HepG2 (cell line): ENCODE data around the gene TEX19. TPM values are rescaled to one million over a fixed set of nuclear protein-coding genes. Genes with fewer than 3 reads are reported as not detected.

Experiments
- ATAC-seq: fragments of 200-7000 bp; cut with Tn5 transposase; 3 replicates; pipeline ENCODE4 v1.9.1; 2020; ENCODE audit warnings: mild to moderate bottlenecking, moderate library complexity
- BruUV-seq: library from RNA; stranded (reverse); fragments of 400-500 nt; replicated peaks from 2 replicates; lab custom pipeline; 2021; lab: Mats Ljungman, UMichigan
- CTCF ChIA-PET: fragments of 300-600 bp; formaldehyde crosslinking; extraction: SDS; loops from one replicate; lab custom pipeline; 2021; ENCODE audit warnings: low total read pairs, inconsistent platforms, low intra/inter-chr PET ratio; lab: Yijun Ruan, JAX
- POLR2A ChIA-PET: fragments of 350-600 bp; sonication (Branson Sonifier 250); formaldehyde crosslinking; loops from one replicate; lab custom pipeline; 2020; ENCODE audit warnings: antibody characterized with exemption, inconsistent platforms; lab: Yijun Ruan, JAX
- DNase-seq: peaks from one replicate; pipeline ENCODE4 v3.0.0-alpha.2; 2015; ENCODE audit warnings: low spot score
- FAIRE-seq: peaks from 3 replicates; lab custom pipeline; 2011; peaks lifted over from hg19 to GRCh38; lab: Jason Lieb, UNC
- H2AFZ ChIP-seq: one replicate; pipeline ENCODE4 v1.6.1; 2011; ENCODE audit warnings: low read length, inconsistent platforms
- H3K27ac ChIP-seq: fragments of 300-600 bp; 3 replicates; pipeline ENCODE4 v1.8.0; 2011; ENCODE audit warnings: mixed run types, mild to moderate bottlenecking, mixed read lengths, low read length, inconsistent platforms; ENCODE audit not compliant: insufficient read depth; ENCODE audit errors: extremely low read length
- H3K27me3 ChIP-seq, 2 experiments: fragments of 200-600 bp in 1 of 2; 2 replicates in 1 of 2; 3 replicates in 1 of 2; pipeline versions ENCODE4 v1.6.0 to v1.8.0; 2011; ENCODE audit warnings: low read length in 2 of 2, mild to moderate bottlenecking in 2 of 2, moderate library complexity in 2 of 2, inconsistent platforms in 1 of 2; ENCODE audit not compliant: insufficient read depth in 2 of 2, control insufficient read depth in 1 of 2
- H3K36me3 ChIP-seq, 2 experiments: fragments of 200-600 bp in 1 of 2; replicated peaks in 1 of 2; 2 replicates in 1 of 2; 3 replicates in 1 of 2; pipeline versions ENCODE4 v1.5.1 to v1.8.0; 2011; ENCODE audit warnings: low read length in 2 of 2, inconsistent platforms in 1 of 2; ENCODE audit not compliant: insufficient read depth in 2 of 2, control insufficient read depth in 1 of 2
- H3K4me1 ChIP-seq: 2 replicates; pipeline ENCODE4 v1.5.1; 2012; ENCODE audit warnings: low read length, inconsistent platforms; ENCODE audit not compliant: insufficient read depth
- H3K4me2 ChIP-seq: 2 replicates; pipeline ENCODE4 v1.6.0; 2011; ENCODE audit warnings: low read depth, low read length, inconsistent platforms
- H3K4me3 ChIP-seq, 3 experiments: fragments of 200-600 bp in 1 of 3; sonication (generic), shearing (Covaris generic) in 1 of 3; replicated peaks in 1 of 3; 2 replicates each; pipeline ENCODE4 v1.5.1; 2011 to 2016; ENCODE audit warnings: low read length in 3 of 3, inconsistent platforms in 2 of 3, low read depth in 2 of 3, mild to moderate bottlenecking in 2 of 3, control low read depth in 1 of 3, mixed read lengths in 1 of 3; ENCODE audit not compliant: insufficient read depth in 1 of 3
- H3K79me2 ChIP-seq: one replicate; pipeline ENCODE4 v1.6.1; 2011; ENCODE audit warnings: low read length, inconsistent platforms; ENCODE audit not compliant: insufficient read depth
- H3K9ac ChIP-seq: 2 replicates; pipeline ENCODE4 v1.6.0; 2011; ENCODE audit warnings: mild to moderate bottlenecking, low read depth, low read length, inconsistent platforms; ENCODE audit not compliant: insufficient read depth
- H3K9me3 ChIP-seq: 2 replicates; pipeline ENCODE4 v1.5.1; 2012; ENCODE audit warnings: mild to moderate bottlenecking, low read length
- H4K20me1 ChIP-seq: 2 replicates; pipeline ENCODE4 v1.6.0; 2011; ENCODE audit warnings: inconsistent platforms, mild to moderate bottlenecking, low read length, moderate library complexity; ENCODE audit not compliant: insufficient read depth
- FIP1L1 ChIP-seq: fragments of 200-400 bp; formaldehyde crosslinking; IDR thresholded peaks from 2 replicates; pipeline ENCODE4 v1.6.1; 2018; ENCODE audit warnings: low read depth, mild to moderate bottlenecking, low read length, moderate library complexity, borderline replicate concordance; ENCODE audit not compliant: insufficient read depth
- HDAC2 ChIP-seq: sonication (generic); formaldehyde crosslinking; IDR thresholded peaks from 2 replicates; pipeline ENCODE4 v1.4.0; 2020; ENCODE audit warnings: missing genetic modification reagents
- HNF4G ChIP-seq, 2 experiments: sonication (generic) in 1 of 2; formaldehyde crosslinking in 1 of 2; IDR thresholded peaks; 2 replicates each; pipeline versions ENCODE4 v1.4.0 to v1.6.1; 2011 to 2020; ENCODE audit warnings: borderline replicate concordance in 2 of 2, low read depth in 2 of 2, mild to moderate bottlenecking in 2 of 2, low read length in 1 of 2, missing genetic modification reagents in 1 of 2, moderate library complexity in 1 of 2
- JUN ChIP-seq: sonication (generic); formaldehyde crosslinking; IDR thresholded peaks from 2 replicates; pipeline ENCODE4 v1.4.0; 2020; ENCODE audit warnings: mild to moderate bottlenecking, missing genetic modification reagents
- KAT2B ChIP-seq: fragments of 150-350 bp; IDR thresholded peaks from 2 replicates; pipeline ENCODE4 v1.6.1; 2014; ENCODE audit warnings: low read depth, low read length, borderline replicate concordance
- NFAT5 ChIP-seq: sonication (generic); formaldehyde crosslinking; IDR thresholded peaks from 2 replicates; pipeline ENCODE4 v1.4.0; 2020; ENCODE audit warnings: missing genetic modification reagents
- POLR2G ChIP-seq: fragments of 200-400 bp; formaldehyde crosslinking; IDR thresholded peaks from 2 replicates; pipeline ENCODE4 v1.6.1; 2018; ENCODE audit warnings: mild to moderate bottlenecking, low read depth, low read length, moderate library complexity
- TRIM22 ChIP-seq: fragments of 450-650 bp; IDR thresholded peaks from 2 replicates; pipeline ENCODE4 v1.6.1; 2017
- ZC3H4 ChIP-seq: sonication (generic); formaldehyde crosslinking; IDR thresholded peaks from 2 replicates; pipeline ENCODE4 v1.4.0; 2020; ENCODE audit warnings: missing genetic modification reagents, borderline replicate concordance
- ZFP62 ChIP-seq: sonication (generic); formaldehyde crosslinking; IDR thresholded peaks from 2 replicates; pipeline ENCODE4 v1.4.0; 2020; ENCODE audit warnings: missing genetic modification reagents
- ZFP90 ChIP-seq: sonication (generic); formaldehyde crosslinking; IDR thresholded peaks from 2 replicates; pipeline ENCODE4 v1.8.0; 2022; ENCODE audit warnings: missing genetic modification reagents, mild to moderate bottlenecking, inconsistent platforms, borderline replicate concordance
- ZKSCAN1 ChIP-seq: fragments of 150-350 bp; IDR thresholded peaks from 2 replicates; pipeline ENCODE4 v1.6.1; 2014; ENCODE audit warnings: low read length
- ZNF160 ChIP-seq: sonication (generic); formaldehyde crosslinking; IDR thresholded peaks from 2 replicates; pipeline ENCODE4 v1.8.0; 2022; ENCODE audit warnings: mild to moderate bottlenecking, inconsistent platforms, missing genetic modification reagents
- ZNF547 ChIP-seq: sonication (generic); formaldehyde crosslinking; IDR thresholded peaks from 2 replicates; pipeline ENCODE4 v1.5.1; 2020; ENCODE audit warnings: mild to moderate bottlenecking, missing genetic modification reagents
- ZNF576 ChIP-seq: sonication (generic); formaldehyde crosslinking; IDR thresholded peaks from 2 replicates; pipeline ENCODE4 v1.4.0; 2020; ENCODE audit warnings: mild to moderate bottlenecking, missing genetic modification reagents
- ZNF792 ChIP-seq: IDR thresholded peaks from 2 replicates; pipeline ENCODE4 v1.6.1; 2016
- WGBS: methylation state at CpG from one replicate; pipeline ENCODE4 v1.1.6; 2017; ENCODE audit warnings: low lambda C conversion rate; 5-methylcytosine and 5-hydroxymethylcytosine counted together
- in situ Hi-C: cut with HindIII; loops from 2 replicates; pipeline ENCODE4 v1.10.0; 2017; ENCODE audit warnings: low pct_unique_long_range_greater_than_20kb; ENCODE audit not compliant: extremely low pct_ligation_motif_present
- intact Hi-C: fragments of 100-400 bp; cut with micrococcal nuclease; formaldehyde crosslinking; loops from one replicate; pipeline ENCODE4 v1.10.0; 2022; ENCODE audit not compliant: unreplicated experiment
- polyA plus RNA-seq, 8 experiments: library from polyadenylated mRNA; depleted of rRNA in 3 of 8; stranded (reverse) in 7 of 8; unstranded in 1 of 8; fragments of >200 nt; fragmentation: Illumina TruSeq in 4 of 8; extraction: Trizol in 4 of 8; gene quantifications; 2 replicates each; pipeline versions ENCODE4 v1.2.1 to v1.2.3, GENCODE V29; 2011 to 2016; ENCODE audit warnings: low read depth in 4 of 8, missing spikeins in 1 of 8, mixed read lengths in 1 of 8; ENCODE audit not compliant: insufficient read depth in 1 of 8
- total RNA-seq, 5 experiments: library from RNA; depleted of rRNA; stranded (reverse); fragments of >200 nt; fragmentation: Illumina TruSeq; extraction: Trizol; gene quantifications; 2 replicates each; pipeline ENCODE4 v1.2.3, GENCODE V29; 2016; ENCODE audit warnings: low read depth in 1 of 5

TEX19 gene
- total and polyA plus RNA-seq, 2 of the 13 experiments (the other 11 are each of a cell fraction or from before 2014, with no cell fraction given) = 1.3 to 6.0 TPM

- H3K4me2 ChIP-seq = peak overlapping the region; percentile 81
- peak overlapping the region; percentile 47 for H3K27ac ChIP-seq
- H3K36me3 ChIP-seq = no peaks in the 10 kb centered on the region
- peaks cover 4% of the 10 kb centered on the region for H3K79me2 ChIP-seq
- no peak overlapping the region for H2AFZ ChIP-seq
- H3K9me3 ChIP-seq = no peaks in the 10 kb centered on the region
- no TSS peak for BruUV-seq
- H3K9ac ChIP-seq = peak overlapping the region; percentile 64
- H3K4me3 ChIP-seq = peak overlapping the region in 2 of 3 experiments; percentile 36 to 58; a peak in 4 of 6 replicates
- POLR2A ChIA-PET = interaction anchor here (0.9 to 20.8 kb wide), 11 partner anchors 9 to 89 kb away, joined by 3 to 270 read pairs (median 8); partner anchors contain the start of genes CD7, HEXD and OGFOD3
- H3K4me1 ChIP-seq = peaks cover 90% of the 10 kb centered on the region
- peak; percentile 85 for DNase-seq
- no peaks in the 10 kb centered on the region for H4K20me1 ChIP-seq
- intact Hi-C loops (loop anchor here (10.0 kb wide), 1 partner anchor 184 kb away; the partner anchor contains the start of gene FOXK2), in situ Hi-C loops (no loop called here)
- peak; percentile 81 for FAIRE-seq
- ATAC-seq = peak; percentile 48
- CTCF ChIA-PET = no interaction called here
- H3K27me3 ChIP-seq = no peaks in the 10 kb centered on the region
- WGBS = 47% methylated on average over 20 of the region's 28 CpGs
- TF ChIP-seq JUN (CRISPR knock-in tag) (no peak), ZNF547 (no peak), ZC3H4 (CRISPR knock-in tag) (no peak), ZFP62 (CRISPR knock-in tag) (no peak), FIP1L1 (no peak), TRIM22 (no peak), ZKSCAN1 (no peak), ZNF792 (CRISPR knock-in tag) (peak; percentile 37; the same call in 1 of the 2 replicates), NFAT5 (no peak), ZFP90 (CRISPR knock-in tag) (no peak; the same call in 1 of the 2 replicates), ZNF576 (no peak; the same call in 1 of the 2 replicates), POLR2G (no peak), ZNF160 (peak; percentile 24; the same call in 1 of the 2 replicates), KAT2B (no peak), HNF4G (IDR thresholded peaks at IDR 0.05; ENCODE audit: borderline replicate concordance, low read depth, low read length) (peak; percentile 73; the same call in 1 of the 2 replicates), HNF4G (CRISPR knock-in tag; IDR thresholded peaks at IDR 0.05; ENCODE audit: borderline replicate concordance, low read depth) (peak; percentile 63; the same call in 1 of the 2 replicates), HDAC2 (CRISPR knock-in tag) (peak; percentile 60)
These were observed 28.5 kb upstream of the TEX19 start for GRCh38 chr17:82330322-82331239.
